ENCODE results near the gene SP8. TPM values are rescaled to one million over a fixed set of nuclear protein-coding genes. Genes with fewer than 3 reads are reported as not detected.

Gene SP8
- total RNA-seq, 1 experiment from 2014 or later = not detected

DNA sequence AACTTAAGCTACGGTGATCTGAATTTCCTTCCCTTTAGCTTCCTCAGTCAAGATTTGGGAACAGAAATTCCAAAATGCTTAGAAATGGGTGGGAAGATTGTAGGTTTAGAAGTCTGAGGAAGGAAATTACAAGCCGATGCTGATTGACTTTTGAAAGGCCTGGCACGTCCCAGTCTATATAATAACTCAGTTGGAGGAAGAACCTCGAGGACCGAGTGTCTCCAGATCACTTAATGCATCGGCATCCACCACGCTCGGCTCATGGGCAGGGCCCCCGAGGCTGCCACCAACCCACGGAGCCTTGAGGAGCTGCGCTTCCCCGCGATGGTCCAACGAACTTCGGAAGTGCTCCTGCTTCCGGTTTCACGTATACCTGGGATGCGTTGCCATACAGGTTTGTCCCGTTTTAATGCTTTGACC, 10.4 kb upstream of the SP8 start:
- peaks cover 14% of the 10 kb centered on the region for H3K36me3 Mint-ChIP-seq (ENCODE audit: insufficient read depth, unreplicated experiment)
- peaks cover 8% of the 10 kb centered on the region for H3K4me1 Mint-ChIP-seq (ENCODE audit: low read depth, unreplicated experiment)
- H3K27me3 Mint-ChIP-seq (ENCODE audit: unreplicated experiment) = peaks cover 79% of the 10 kb centered on the region
- no TSS peak for BruUV-seq (replicated peaks)
- intact Hi-C loops (cut with micrococcal nuclease; ENCODE audit: unreplicated experiment) = no loop called here
- no peak for DNase-seq
- H3K9me3 Mint-ChIP-seq (ENCODE audit: low read depth, unreplicated experiment) = no peaks in the 10 kb centered on the region
- TF ChIP-seq, protein P1, sequence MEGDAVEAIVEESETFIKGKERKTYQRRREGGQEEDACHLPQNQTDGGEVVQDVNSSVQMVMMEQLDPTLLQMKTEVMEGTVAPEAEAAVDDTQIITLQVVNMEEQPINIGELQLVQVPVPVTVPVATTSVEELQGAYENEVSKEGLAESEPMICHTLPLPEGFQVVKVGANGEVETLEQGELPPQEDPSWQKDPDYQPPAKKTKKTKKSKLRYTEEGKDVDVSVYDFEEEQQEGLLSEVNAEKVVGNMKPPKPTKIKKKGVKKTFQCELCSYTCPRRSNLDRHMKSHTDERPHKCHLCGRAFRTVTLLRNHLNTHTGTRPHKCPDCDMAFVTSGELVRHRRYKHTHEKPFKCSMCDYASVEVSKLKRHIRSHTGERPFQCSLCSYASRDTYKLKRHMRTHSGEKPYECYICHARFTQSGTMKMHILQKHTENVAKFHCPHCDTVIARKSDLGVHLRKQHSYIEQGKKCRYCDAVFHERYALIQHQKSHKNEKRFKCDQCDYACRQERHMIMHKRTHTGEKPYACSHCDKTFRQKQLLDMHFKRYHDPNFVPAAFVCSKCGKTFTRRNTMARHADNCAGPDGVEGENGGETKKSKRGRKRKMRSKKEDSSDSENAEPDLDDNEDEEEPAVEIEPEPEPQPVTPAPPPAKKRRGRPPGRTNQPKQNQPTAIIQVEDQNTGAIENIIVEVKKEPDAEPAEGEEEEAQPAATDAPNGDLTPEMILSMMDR (IDR thresholded peaks at IDR 0.05; ENCODE audit: unreplicated experiment) = no peak
- peak overlapping the region; percentile 78 for H3K4me3 Mint-ChIP-seq (ENCODE audit: low read depth, unreplicated experiment)
- H3K27ac Mint-ChIP-seq (ENCODE audit: unreplicated experiment) = peak overlapping the region; percentile 56
- CTCF ChIA-PET = interaction anchor here (1.2 kb wide), 1 partner anchor 457 kb away, joined by 5 read pairs; no protein-coding TSS in a partner anchor

DNA sequence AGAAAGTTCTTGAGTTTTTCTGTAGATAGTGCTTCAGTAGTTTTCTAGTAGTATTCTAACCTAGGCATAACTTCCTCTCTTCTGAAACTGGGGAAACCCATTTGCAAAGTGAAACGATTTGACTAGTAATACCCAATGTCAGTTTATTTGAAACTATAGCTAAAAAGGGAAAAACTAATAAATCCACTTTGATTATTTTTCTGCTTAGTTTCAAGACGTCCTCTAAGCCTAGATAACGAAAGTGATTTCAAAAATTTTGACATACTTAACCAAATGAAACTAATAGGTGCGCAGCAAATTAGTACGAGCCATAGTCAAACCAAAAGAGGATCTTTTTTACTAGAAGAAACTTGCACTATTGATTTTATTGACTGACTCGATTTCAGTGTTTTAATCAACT, 9.8 kb upstream of the SP8 start:
- Mint-ChIP-seq H3K4me1 (ENCODE audit: low read depth, unreplicated experiment) (peaks cover 8% of the 10 kb centered on the region), H3K4me3 (ENCODE audit: low read depth, unreplicated experiment) (no peak overlapping the region), H3K36me3 (ENCODE audit: insufficient read depth, unreplicated experiment) (peaks cover 14% of the 10 kb centered on the region), H3K27me3 (ENCODE audit: unreplicated experiment) (peaks cover 85% of the 10 kb centered on the region), H3K9me3 (ENCODE audit: low read depth, unreplicated experiment) (no peaks in the 10 kb centered on the region), H3K27ac (ENCODE audit: unreplicated experiment) (no peak overlapping the region)
- no TSS peak for BruUV-seq (replicated peaks)
- CTCF ChIA-PET = no interaction called here
- no peak for DNase-seq
- TF ChIP-seq, protein P1 (IDR thresholded peaks at IDR 0.05; ENCODE audit: unreplicated experiment) = no peak
- intact Hi-C loops (cut with micrococcal nuclease; ENCODE audit: unreplicated experiment) = no loop called here

DNA sequence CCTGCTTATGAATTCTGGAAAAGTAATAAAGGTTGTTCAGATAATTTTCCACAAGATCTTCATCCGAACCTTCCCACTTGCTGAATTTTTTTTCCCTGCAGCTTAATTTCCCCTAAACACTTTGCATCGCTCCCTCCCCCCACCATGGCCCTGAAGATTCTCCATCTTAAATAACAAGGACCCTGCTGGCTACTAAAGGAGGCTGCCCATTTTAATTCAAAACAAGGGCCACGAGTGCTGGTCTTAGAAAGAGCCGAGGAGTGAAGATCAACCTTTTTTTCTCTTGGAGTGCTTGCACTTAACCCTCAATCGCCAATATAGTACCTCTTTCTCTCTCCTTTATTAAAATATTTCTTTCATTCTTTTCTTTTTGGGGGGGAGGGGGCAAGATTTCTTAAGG, 9.2 kb upstream of the SP8 start:
- no peaks in the 10 kb centered on the region for H3K9me3 Mint-ChIP-seq (ENCODE audit: low read depth, unreplicated experiment)
- no peak for DNase-seq
- peaks cover 91% of the 10 kb centered on the region for H3K27me3 Mint-ChIP-seq (ENCODE audit: unreplicated experiment)
- TF ChIP-seq, protein P1 (IDR thresholded peaks at IDR 0.05; ENCODE audit: unreplicated experiment) = no peak
- no TSS peak for BruUV-seq (replicated peaks)
- no peak overlapping the region for H3K4me3 Mint-ChIP-seq (ENCODE audit: low read depth, unreplicated experiment)
- intact Hi-C loops (cut with micrococcal nuclease; ENCODE audit: unreplicated experiment) = no loop called here
- CTCF ChIA-PET = no interaction called here
- H3K27ac Mint-ChIP-seq (ENCODE audit: unreplicated experiment) = no peak overlapping the region
- peaks cover 15% of the 10 kb centered on the region for H3K4me1 Mint-ChIP-seq (ENCODE audit: low read depth, unreplicated experiment)
- peaks cover 14% of the 10 kb centered on the region for H3K36me3 Mint-ChIP-seq (ENCODE audit: insufficient read depth, unreplicated experiment)

DNA sequence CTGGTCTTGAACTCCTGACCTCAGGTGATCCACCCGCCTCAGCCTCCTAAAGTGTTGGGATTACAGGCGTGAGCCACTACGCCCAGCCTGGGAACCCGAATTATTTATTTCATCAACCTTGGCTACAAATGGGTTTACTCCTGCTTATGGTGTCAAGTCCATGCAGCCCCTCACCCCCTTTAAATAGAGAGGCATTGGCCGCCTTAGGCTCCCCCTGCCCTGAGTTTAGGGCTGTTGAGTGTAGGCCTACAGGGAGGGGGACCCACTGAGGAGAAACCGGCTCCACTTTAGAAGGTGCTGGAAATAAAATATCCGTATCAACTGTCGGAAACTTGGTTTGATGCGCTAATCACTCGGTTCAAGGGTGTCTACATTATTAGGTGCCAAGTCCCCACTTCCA, 8.7 kb upstream of the SP8 start:
- no TSS peak for BruUV-seq (replicated peaks)
- TF ChIP-seq, protein P1 (IDR thresholded peaks at IDR 0.05; ENCODE audit: unreplicated experiment) = no peak
- intact Hi-C loops (cut with micrococcal nuclease; ENCODE audit: unreplicated experiment) = no loop called here

More for the DNA sequence above, 8.7 kb upstream of the SP8 start:
- H3K9me3 Mint-ChIP-seq (ENCODE audit: low read depth, unreplicated experiment) = no peaks in the 10 kb centered on the region
- no peak for DNase-seq
- H3K27me3 Mint-ChIP-seq (ENCODE audit: unreplicated experiment) = peaks cover 96% of the 10 kb centered on the region
- H3K4me3 Mint-ChIP-seq (ENCODE audit: low read depth, unreplicated experiment) = no peak overlapping the region
- H3K36me3 Mint-ChIP-seq (ENCODE audit: insufficient read depth, unreplicated experiment) = peaks cover 14% of the 10 kb centered on the region
- H3K27ac Mint-ChIP-seq (ENCODE audit: unreplicated experiment) = no peak overlapping the region
- CTCF ChIA-PET = no interaction called here
- peaks cover 15% of the 10 kb centered on the region for H3K4me1 Mint-ChIP-seq (ENCODE audit: low read depth, unreplicated experiment)

Data from Calu3 (cell line).